ENCODE results near the gene ADAMTS1.

ADAMTS1 gene

DNA sequence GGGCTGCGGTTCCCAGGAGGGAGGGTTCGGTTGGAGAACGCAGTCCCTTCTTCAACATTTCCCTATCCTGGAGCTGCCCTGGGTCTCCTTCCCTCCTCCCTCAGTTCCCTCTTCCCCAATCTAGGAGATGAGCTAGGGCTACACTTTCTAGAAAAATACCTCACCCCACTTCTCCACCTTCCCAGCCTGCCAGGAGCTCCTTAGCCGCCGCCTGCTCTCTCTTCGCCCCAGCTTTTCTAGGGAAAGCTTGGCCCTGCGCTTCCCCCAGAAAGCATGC lies 488 bp upstream of the ADAMTS1 start:
- no peak for DNase-seq (ENCODE audit: low read depth in 1 of 2, low spot score in 1 of 2)

DNA sequence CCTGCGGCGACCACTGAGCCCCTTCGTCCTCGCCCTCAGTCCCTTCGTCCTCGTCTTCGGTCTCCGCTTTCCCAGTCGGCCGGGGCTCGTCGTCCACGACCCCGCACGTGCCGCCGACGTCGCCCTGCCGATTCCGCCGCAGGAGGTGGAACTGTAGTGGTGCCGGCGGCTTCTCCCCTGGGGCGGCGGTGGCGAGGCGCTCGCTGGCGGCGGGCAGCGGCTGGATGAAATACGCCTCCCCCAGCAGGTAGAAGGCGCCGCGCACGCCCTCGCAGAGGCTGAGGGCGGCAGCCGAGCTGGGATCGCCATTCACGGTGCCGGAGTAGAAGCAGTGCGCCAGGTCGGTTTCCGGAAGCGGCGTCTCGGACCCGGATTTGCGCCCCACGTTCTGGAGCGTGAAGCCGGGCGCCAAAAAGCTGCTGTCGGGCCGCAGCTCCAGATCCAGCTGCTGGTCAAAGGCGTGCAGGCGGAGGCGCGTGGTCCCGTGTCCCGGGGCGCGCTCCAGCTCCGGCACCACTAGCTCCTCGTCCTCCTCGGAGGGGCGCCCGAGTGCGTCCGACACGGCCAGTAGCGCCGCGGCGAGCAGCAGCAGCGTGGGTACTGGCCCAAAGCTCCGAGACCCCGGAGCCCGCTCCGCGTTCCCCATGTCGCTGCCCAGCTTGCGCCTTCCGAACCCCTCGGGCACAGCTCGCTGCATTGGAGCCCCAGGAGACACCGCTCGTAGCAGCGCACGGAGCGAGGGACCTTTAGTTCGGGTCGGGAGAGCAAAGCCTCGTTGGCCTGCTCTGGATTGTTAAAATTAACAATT lies 747 bp downstream of the ADAMTS1 start:
- DNase-seq (ENCODE audit: low read depth in 1 of 2, low spot score in 1 of 2), result no peak

GRCh38 chr21:26843933-26844257 lies 1.3 kb downstream of the ADAMTS1 start:
- no peak for DNase-seq (ENCODE audit: low read depth in 1 of 2, low spot score in 1 of 2)

GRCh38 chr21:26842974-26843932 lies 2.0 kb downstream of the ADAMTS1 start:
- DNase-seq (ENCODE audit: low read depth in 1 of 2, low spot score in 1 of 2), result no peak

- DNase-seq (ENCODE audit: low read depth in 1 of 2, low spot score in 1 of 2), result no peak
Observed at GRCh38 chr21:26842300-26842699, 2.9 kb downstream of the ADAMTS1 start.

DNA sequence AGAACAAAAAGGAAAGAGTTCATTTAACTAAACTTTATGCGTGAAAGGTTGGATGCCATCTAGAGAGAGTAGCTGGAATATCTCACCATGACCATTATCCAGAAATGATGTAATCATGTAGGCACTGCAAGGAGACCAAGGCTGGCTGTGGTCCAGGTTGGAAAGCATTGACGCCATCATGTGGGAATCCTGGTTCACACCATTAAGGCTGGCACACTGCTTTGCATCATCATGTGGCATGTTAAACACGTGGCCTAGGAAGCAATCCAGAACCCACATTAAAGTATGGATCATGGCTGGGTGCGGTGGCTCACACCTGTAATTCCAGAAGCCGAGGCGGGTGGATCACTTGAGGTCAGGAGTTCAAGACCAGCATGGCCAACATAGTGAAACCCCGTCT lies 4.3 kb downstream of the ADAMTS1 start:
- DNase-seq (ENCODE audit: low read depth in 1 of 2, low spot score in 1 of 2), result no peak

- peak in 1 of 2 donors; percentile 13 for DNase-seq (ENCODE audit: low read depth in 1 of 2, low spot score in 1 of 2)
Observed at GRCh38 chr21:26840201-26840600, 5.0 kb downstream of the ADAMTS1 start.

- no peak for DNase-seq (ENCODE audit: low read depth in 1 of 2, low spot score in 1 of 2)
Observed at GRCh38 chr21:26837539-26837938, 7.7 kb downstream of the ADAMTS1 start.

DNA sequence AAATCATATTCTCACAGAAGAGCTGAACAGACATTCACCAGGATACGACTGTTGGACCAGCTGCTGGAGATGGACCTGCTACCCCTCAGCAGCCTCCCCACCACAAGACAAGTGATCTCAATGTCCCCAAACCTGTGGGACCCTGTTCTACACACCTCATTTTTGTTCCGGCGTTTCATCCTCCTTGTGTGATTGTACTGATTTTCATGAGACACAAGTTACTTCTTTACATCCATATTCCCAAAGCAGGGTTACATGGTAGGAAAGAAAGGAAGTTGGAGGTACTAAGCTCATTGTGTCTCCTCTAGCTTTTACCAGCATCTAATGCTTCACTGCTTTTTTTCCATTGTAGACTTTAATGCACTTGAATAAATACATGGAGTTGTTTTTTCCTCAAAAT lies 8.7 kb downstream of the ADAMTS1 start:
- no peak for DNase-seq (ENCODE audit: low read depth in 1 of 2, low spot score in 1 of 2)

GRCh38 chr21:26835714-26836265 lies 9.4 kb downstream of the ADAMTS1 start:
- no peak for DNase-seq (ENCODE audit: low read depth in 1 of 2, low spot score in 1 of 2)

DNA sequence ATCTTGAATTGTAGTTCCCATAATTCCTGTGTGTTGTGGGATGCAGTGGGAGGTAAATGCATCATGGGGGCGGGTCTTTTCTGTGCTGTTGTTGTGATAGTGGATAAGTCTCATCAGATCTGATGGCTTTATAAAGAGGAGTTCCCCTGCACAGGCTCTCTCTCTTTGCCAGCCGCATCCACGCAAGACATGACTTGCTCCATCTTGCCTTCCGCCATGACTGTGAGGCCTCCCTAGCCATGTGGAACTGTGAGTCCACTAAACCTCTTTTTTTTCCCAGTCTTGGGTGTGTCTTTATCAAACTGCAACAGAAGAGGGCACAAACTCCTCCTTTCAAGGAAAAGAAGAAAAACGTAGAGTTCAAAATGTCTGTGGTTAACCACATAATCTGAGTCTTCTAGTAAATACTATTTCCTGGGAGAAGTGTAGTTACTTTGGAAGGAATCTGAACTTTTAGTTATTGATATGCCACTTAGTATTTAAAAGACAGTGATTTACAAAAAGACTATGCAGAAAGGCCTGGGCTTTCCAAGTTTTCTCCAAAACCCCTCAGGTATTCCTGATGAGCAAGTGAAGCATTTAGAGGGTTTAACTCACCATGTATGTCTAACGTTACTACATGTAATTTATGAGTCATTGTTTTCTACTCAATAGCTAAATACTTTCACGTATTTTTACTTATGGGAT lies 10.0 kb downstream of the ADAMTS1 start:
- DNase-seq (ENCODE audit: low read depth in 1 of 2, low spot score in 1 of 2), result no peak

- DNase-seq (ENCODE audit: low read depth in 1 of 2, low spot score in 1 of 2), result no peak
Observed at GRCh38 chr21:26834181-26834905, 10.9 kb downstream of the ADAMTS1 start.

GRCh38 chr21:26833460-26833939 lies 11.7 kb downstream of the ADAMTS1 start:
- DNase-seq (ENCODE audit: low read depth in 1 of 2, low spot score in 1 of 2), result no peak

DNA sequence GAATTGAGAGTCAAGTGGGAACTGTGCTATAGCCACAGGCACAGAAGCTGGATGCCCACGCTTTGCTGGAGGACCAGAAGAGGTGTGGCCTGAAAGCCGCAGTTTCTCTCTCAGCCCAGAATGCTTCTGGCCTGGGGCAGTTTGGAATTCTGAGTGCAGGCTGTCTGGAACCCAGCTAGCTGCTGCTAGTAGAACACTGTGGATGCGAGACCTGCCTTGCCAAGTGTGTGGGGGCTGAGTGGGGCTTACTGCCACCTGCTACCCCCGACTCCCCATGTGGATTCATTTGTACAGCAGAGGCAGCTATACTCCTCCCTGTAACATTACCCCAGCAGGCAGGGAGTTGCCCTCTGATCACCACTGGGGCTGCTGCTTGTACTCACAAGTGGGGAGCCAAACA lies 12.2 kb downstream of the ADAMTS1 start:
- DNase-seq (ENCODE audit: low read depth in 1 of 2, low spot score in 1 of 2), result no peak

DNA sequence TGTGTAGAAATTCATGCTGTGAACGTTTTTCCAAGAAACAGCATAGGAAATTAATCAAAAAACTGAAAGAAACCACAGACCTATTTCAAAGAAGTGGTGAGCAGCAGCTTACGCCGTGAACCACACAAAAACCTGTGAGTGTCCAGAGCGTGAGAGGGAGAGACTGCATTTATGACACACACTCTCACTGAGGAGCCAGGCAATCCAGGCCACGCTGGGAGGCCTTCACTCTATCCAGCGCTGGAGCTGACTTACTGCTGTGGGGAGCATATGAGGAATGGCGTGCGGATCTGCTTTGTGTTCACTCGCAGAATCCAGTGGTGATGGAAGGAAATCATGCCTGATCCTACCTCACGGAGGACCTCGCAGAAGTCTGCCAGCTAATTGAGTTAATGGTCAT lies 12.7 kb downstream of the ADAMTS1 start:
- no peak for DNase-seq (ENCODE audit: low read depth in 1 of 2, low spot score in 1 of 2)

DNA sequence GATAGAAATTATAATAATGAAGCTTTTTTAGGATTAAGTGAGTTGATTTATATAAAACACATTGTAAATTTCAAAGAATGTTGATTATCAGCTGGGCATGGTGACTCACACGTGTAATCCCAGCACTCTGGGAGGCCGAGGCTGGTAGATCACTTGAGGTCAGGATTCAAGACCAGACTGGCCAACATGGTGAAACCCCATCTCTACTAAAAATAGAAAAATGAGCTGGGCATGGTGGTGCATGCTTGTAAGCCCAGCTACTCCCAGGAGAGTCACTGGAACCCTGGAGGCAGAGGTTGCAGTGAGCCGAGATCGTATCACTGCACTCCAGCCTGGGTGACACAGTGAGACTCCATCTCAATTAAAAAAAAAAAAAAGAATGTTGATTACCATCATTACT lies 18.4 kb downstream of the ADAMTS1 start:
- DNase-seq (ENCODE audit: low read depth in 1 of 2, low spot score in 1 of 2), result no peak

- no peak for DNase-seq (ENCODE audit: low read depth in 1 of 2, low spot score in 1 of 2)
Observed at GRCh38 chr21:26820509-26820908, 24.7 kb downstream of the ADAMTS1 start.

DNA sequence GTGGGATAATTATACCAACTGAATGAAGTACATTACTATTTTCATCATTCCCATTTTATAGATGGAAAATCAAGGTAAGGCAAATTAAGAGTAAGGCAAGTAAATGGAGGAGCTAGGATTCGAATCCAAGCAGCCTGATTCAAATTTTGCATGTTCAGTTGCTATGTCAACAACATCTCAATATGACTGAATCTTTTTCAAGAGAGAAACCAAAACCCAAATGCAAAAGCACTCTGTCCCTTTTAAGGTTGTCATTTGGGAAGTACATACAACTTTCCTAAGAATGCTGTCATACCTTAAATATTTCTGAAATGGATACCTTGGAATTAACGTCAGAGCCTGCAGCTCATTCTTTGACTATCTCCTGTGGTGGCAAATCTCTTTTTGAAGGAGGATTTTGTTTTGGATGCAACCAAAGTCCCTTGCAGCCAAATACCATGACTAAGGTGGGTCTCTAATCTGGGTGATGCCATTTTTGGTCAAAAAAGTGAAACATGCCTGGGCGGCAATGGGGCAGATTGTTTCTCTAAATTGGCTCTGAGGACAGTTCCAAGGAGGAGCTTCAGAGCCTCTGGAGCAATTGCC lies 25.4 kb downstream of the ADAMTS1 start:
- DNase-seq (ENCODE audit: low read depth in 1 of 2, low spot score in 1 of 2), result no peak

GRCh38 chr21:26818906-26819305 lies 26.3 kb downstream of the ADAMTS1 start:
- DNase-seq (ENCODE audit: low read depth in 1 of 2, low spot score in 1 of 2), result no peak

- no peak for DNase-seq (ENCODE audit: low read depth in 1 of 2, low spot score in 1 of 2)
Observed at GRCh38 chr21:26815197-26815596, 30.0 kb downstream of the ADAMTS1 start.
